IMR-90 (cell line): Measurements from ENCODE around the gene STIL. TPM values are rescaled to one million over a fixed set of nuclear protein-coding genes. Genes with fewer than 3 reads are reported as not detected.

Experiments
- ATAC-seq: fragments of 200-7000 bp; cut with Tn5 transposase; 2 replicates; pipeline ENCODE4 v1.9.1; 2020; ENCODE audit warnings: low read depth, mild to moderate bottlenecking, moderate library complexity
- BruUV-seq: library from RNA; stranded (reverse); fragments of 400-500 nt; replicated peaks from 2 replicates; lab custom pipeline; 2021; lab: Mats Ljungman, UMichigan
- CTCF ChIA-PET: fragments of 300-600 bp; formaldehyde crosslinking; extraction: SDS; loops from one replicate; lab custom pipeline; 2021; ENCODE audit warnings: antibody characterized with exemption; lab: Yijun Ruan, JAX
- POLR2A ChIA-PET: fragments of 300-600 bp; sonication (Branson Sonifier 250); formaldehyde crosslinking; loops from one replicate; lab custom pipeline; 2022; ENCODE audit warnings: antibody characterized with exemption; ENCODE audit not compliant: unreplicated experiment; lab: Charles Lee
- DNase-seq: peaks from one replicate; pipeline ENCODE4 v3.0.0; 2013
- H2AFZ ChIP-seq: replicated peaks from 2 replicates; pipeline ENCODE3; 2013; ENCODE audit warnings: low read length, mild to moderate bottlenecking; ENCODE audit not compliant: poor library complexity
- H2AK5ac ChIP-seq: 2 replicates; pipeline ENCODE4 v1.6.1; 2013; ENCODE audit warnings: low read depth, low read length, inconsistent platforms
- H2AK9ac ChIP-seq: replicated peaks from 2 replicates; pipeline ENCODE3; 2013; ENCODE audit warnings: mild to moderate bottlenecking, low read depth, low read length, moderate library complexity; ENCODE audit not compliant: poor library complexity
- H2BK120ac ChIP-seq: 2 replicates; pipeline ENCODE4 v1.6.1; 2013; ENCODE audit warnings: low read depth, low read length, inconsistent platforms
- H2BK15ac ChIP-seq: 3 replicates; pipeline ENCODE4 v1.6.1; 2013; ENCODE audit warnings: low read depth, low read length, inconsistent platforms
- H2BK20ac ChIP-seq: 2 replicates; pipeline ENCODE4 v1.6.1; 2013; ENCODE audit warnings: low read depth, mild to moderate bottlenecking, inconsistent platforms, low read length, moderate library complexity
- H2BK5ac ChIP-seq: 2 replicates; pipeline ENCODE4 v1.6.1; 2013; ENCODE audit warnings: mild to moderate bottlenecking, low read depth, low read length, inconsistent platforms; ENCODE audit not compliant: poor library complexity, severe bottlenecking
- H3K14ac ChIP-seq: replicated peaks from 2 replicates; pipeline ENCODE4 v1.6.1; 2013; ENCODE audit warnings: low read depth, low read length, inconsistent platforms
- H3K18ac ChIP-seq: 2 replicates; pipeline ENCODE4 v1.6.1; 2013; ENCODE audit warnings: low read depth, low read length, control low read depth
- H3K23ac ChIP-seq: 2 replicates; pipeline ENCODE4 v1.6.1; 2013; ENCODE audit warnings: low read depth, low read length, inconsistent platforms
- H3K27ac ChIP-seq: 2 replicates; pipeline ENCODE4 v1.5.1; 2013; ENCODE audit warnings: mild to moderate bottlenecking, control low read depth, low read length; ENCODE audit not compliant: insufficient read depth
- H3K27me3 ChIP-seq: 2 replicates; pipeline ENCODE4 v1.6.1; 2013; ENCODE audit warnings: low read length; ENCODE audit not compliant: control insufficient read depth, insufficient read depth
- H3K36me3 ChIP-seq: 2 replicates; pipeline ENCODE4 v1.6.1; 2013; ENCODE audit warnings: low read length, mixed read lengths; ENCODE audit not compliant: control insufficient read depth, insufficient read depth
- H3K4ac ChIP-seq: 2 replicates; pipeline ENCODE4 v1.6.1; 2013; ENCODE audit warnings: low read depth, low read length, inconsistent platforms
- H3K4me1 ChIP-seq: 2 replicates; pipeline ENCODE4 v1.6.1; 2013; ENCODE audit warnings: low read length, mixed read lengths; ENCODE audit not compliant: control insufficient read depth, insufficient read depth
- H3K4me2 ChIP-seq: 2 replicates; pipeline ENCODE4 v1.6.1; 2013; ENCODE audit warnings: low read depth, mild to moderate bottlenecking, control low read depth, low read length, moderate library complexity
- H3K4me3 ChIP-seq: 2 replicates; pipeline ENCODE4 v1.5.1; 2013; ENCODE audit warnings: low read depth, mild to moderate bottlenecking, control low read depth, low read length, moderate library complexity; ENCODE audit not compliant: insufficient read depth
- H3K56ac ChIP-seq: 2 replicates; pipeline ENCODE4 v1.6.1; 2013; ENCODE audit warnings: low read length, inconsistent platforms; ENCODE audit not compliant: insufficient read depth; ENCODE audit errors: extremely low read depth
- H3K79me1 ChIP-seq, 2 experiments: 2 replicates each; pipeline ENCODE4 v1.6.1; 2013; ENCODE audit warnings: low read length in 2 of 2, inconsistent platforms in 1 of 2, low read depth in 1 of 2
- H3K9ac ChIP-seq: 2 replicates; pipeline ENCODE4 v1.6.1; 2013; ENCODE audit warnings: low read depth, low read length, control low read depth
- H3K9me1 ChIP-seq: 2 replicates; pipeline ENCODE4 v1.6.1; 2013; ENCODE audit warnings: low read length, inconsistent platforms; ENCODE audit not compliant: insufficient read depth
- H3K9me3 ChIP-seq: 2 replicates; pipeline ENCODE4 v1.6.1; 2013; ENCODE audit warnings: low read length; ENCODE audit not compliant: control insufficient read depth, insufficient read depth
- H4K20me1 ChIP-seq: 2 replicates; pipeline ENCODE4 v1.6.1; 2013; ENCODE audit warnings: low read length, inconsistent platforms; ENCODE audit not compliant: insufficient read depth
- H4K5ac ChIP-seq: 2 replicates; pipeline ENCODE4 v1.6.1; 2013; ENCODE audit warnings: mild to moderate bottlenecking, low read depth, low read length, control low read depth
- H4K8ac ChIP-seq, 2 experiments: 2 replicates each; pipeline ENCODE4 v1.6.1; 2013; ENCODE audit warnings: low read depth in 2 of 2, low read length in 2 of 2, control low read depth in 1 of 2, inconsistent platforms in 1 of 2
- H4K91ac ChIP-seq: 2 replicates; pipeline ENCODE4 v1.6.1; 2013; ENCODE audit warnings: low read depth, low read length, inconsistent platforms; ENCODE audit not compliant: insufficient read depth
- BHLHE40 ChIP-seq: fragments of 150-350 bp; IDR thresholded peaks from 2 replicates; pipeline ENCODE4 v1.6.1; 2016; ENCODE audit warnings: mild to moderate bottlenecking, low read depth, low read length
- CEBPB ChIP-seq: IDR thresholded peaks from 2 replicates; pipeline ENCODE4 v1.6.1; 2012; ENCODE audit warnings: low read depth, low read length, improper control_type of control experiment
- CHD1 ChIP-seq: IDR thresholded peaks from 2 replicates; pipeline ENCODE4 v1.6.1; 2012; ENCODE audit warnings: low read depth, low read length, improper control_type of control experiment
- MAZ ChIP-seq: IDR thresholded peaks from 2 replicates; pipeline ENCODE4 v1.6.1; 2012; ENCODE audit warnings: low read depth, mild to moderate bottlenecking, low read length, improper control_type of control experiment, moderate library complexity, borderline replicate concordance
- POLR2A ChIP-seq: IDR thresholded peaks from 2 replicates; pipeline ENCODE4 v1.6.1; 2012; ENCODE audit warnings: mild to moderate bottlenecking, low read depth, low read length
- RAD21 ChIP-seq: IDR thresholded peaks from 2 replicates; pipeline ENCODE4 v1.6.1; 2012; ENCODE audit warnings: low read length, improper control_type of control experiment
- RFX5 ChIP-seq: IDR thresholded peaks from 2 replicates; pipeline ENCODE4 v1.8.0; 2012; ENCODE audit warnings: low read depth, mild to moderate bottlenecking, low read length, moderate library complexity
- WGBS, 2 experiments: methylation state at CpG; one replicate each; pipeline versions ENCODE4 v1.1.5 to v1.1.7; 2013; ENCODE audit warnings: missing lambda C conversion rate in 2 of 2; ENCODE audit not compliant: insufficient read length in 1 of 2; ENCODE audit errors: extremely low coverage in 2 of 2; 5-methylcytosine and 5-hydroxymethylcytosine counted together
- dilution Hi-C: fragments of 300-500 bp; cut with HindIII; formaldehyde crosslinking; loops from one replicate; pipeline ENCODE4 v1.14.3; 2018; ENCODE audit warnings: low sequenced_read_pairs; ENCODE audit not compliant: unreplicated experiment
- in situ Hi-C: fragments of 300-500 bp; cut with MboI; formaldehyde crosslinking; loops from 3 replicates; pipeline ENCODE4 v1.14.3; 2019; ENCODE audit warnings: low sequenced_read_pairs, inconsistent platforms, mixed read lengths
- intact Hi-C: fragments of 100-400 bp; cut with micrococcal nuclease; formaldehyde crosslinking; loops from 2 replicates; pipeline ENCODE4 v1.10.0; 2022
- polyA plus RNA-seq, 3 experiments: library from polyadenylated mRNA; depleted of rRNA; stranded (reverse); fragments of >200 nt; gene quantifications; 2 replicates each; pipeline ENCODE4 v1.2.3, GENCODE V29; 2012; ENCODE audit warnings: low replicate concordance in 1 of 3
- total RNA-seq: library from RNA; depleted of rRNA; stranded (reverse); fragments of >200 nt; gene quantifications from 2 replicates; pipeline ENCODE4 v1.2.3, GENCODE V29; 2012

Gene STIL
- total and polyA plus RNA-seq, 2 of the 4 experiments (the other 2 are of a cell fraction) = 6.8 to 17.2 TPM

DNA sequence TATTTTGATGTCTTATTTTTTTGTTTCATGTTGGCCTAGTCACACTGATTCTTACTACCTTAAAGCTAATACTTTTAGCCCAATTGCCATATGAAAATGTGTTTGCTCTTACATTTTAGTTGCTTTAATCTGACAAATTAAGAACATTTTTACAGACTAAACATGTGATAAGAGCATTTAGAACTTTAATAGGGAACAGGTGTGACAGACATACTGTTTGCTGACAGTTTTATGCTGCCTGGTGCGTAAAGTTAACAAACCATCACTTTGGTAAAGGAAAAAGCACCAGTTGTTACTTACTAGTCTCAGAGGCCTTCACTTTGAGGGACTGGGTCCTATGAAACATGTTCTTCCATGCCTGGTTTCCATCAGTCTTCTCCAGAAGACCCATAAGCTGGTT lies 34.3 kb upstream of the STIL start:
- no peak overlapping the region for H2AK5ac ChIP-seq
- no peak overlapping the region for H2BK5ac ChIP-seq
- dilution Hi-C loops = no loop called here
- no peak overlapping the region for H3K18ac ChIP-seq
- H3K27ac ChIP-seq = no peak overlapping the region
- H3K27me3 ChIP-seq = no peaks in the 10 kb centered on the region
- ATAC-seq (no peak), DNase-seq (no peak)
- no peaks in the 10 kb centered on the region for H3K9me3 ChIP-seq
- H2BK20ac ChIP-seq = no peak overlapping the region
- BruUV-seq = no TSS peak
- H3K4me2 ChIP-seq = no peak overlapping the region
- in situ Hi-C loops = no loop called here
- no peak overlapping the region for H4K8ac ChIP-seq
- CTCF ChIA-PET = interaction anchor here (0.6 to 1.2 kb wide), 5 partner anchors 10 to 660 kb away, joined by 3 to 8 read pairs (median 3); no protein-coding TSS in a partner anchor
- no CpG with 5 or more reads among the region's 1 CpG for WGBS, 2 experiments
- no peak for TF ChIP-seq BHLHE40
- TF ChIP-seq RAD21 = no peak
- TF ChIP-seq RFX5 = no peak
- TF ChIP-seq POLR2A = no peak
- no peak for TF ChIP-seq CEBPB
- no peak for TF ChIP-seq MAZ
- no peak for TF ChIP-seq CHD1
- H3K36me3 ChIP-seq = no peaks in the 10 kb centered on the region; the same call in 1 of the 2 replicates
- no peak overlapping the region for H2BK120ac ChIP-seq
- no peak overlapping the region for H3K9ac ChIP-seq
- H3K4ac ChIP-seq = no peak overlapping the region
- H3K23ac ChIP-seq = no peak overlapping the region
- H4K5ac ChIP-seq = no peak overlapping the region
- no peak overlapping the region for H3K56ac ChIP-seq
- H2AFZ ChIP-seq = no peak overlapping the region
- intact Hi-C loops = no loop called here
- no peaks in the 10 kb centered on the region; the same call in 1 of the 2 replicates for H3K4me1 ChIP-seq
- H4K91ac ChIP-seq = no peak overlapping the region
- no peak overlapping the region for H2BK15ac ChIP-seq
- peaks cover 15 to 60% of the 10 kb centered on the region in 2 experiments for H3K79me1 ChIP-seq
- peaks cover 9% of the 10 kb centered on the region for H4K20me1 ChIP-seq
- peaks cover 8% of the 10 kb centered on the region for H3K9me1 ChIP-seq
- no peak overlapping the region for H3K14ac ChIP-seq
- no peak overlapping the region for H2AK9ac ChIP-seq
- H3K4me3 ChIP-seq = no peak overlapping the region
- POLR2A ChIA-PET = interaction anchor here (0.6 kb wide), 1 partner anchor 8 kb away, joined by 3 read pairs; no protein-coding TSS in a partner anchor
